HG02885 (cell line): ENCODE measurements around the gene ANAPC13.
A peak's percentile ranks its signal among the peaks of the same experiment; 100 is the strongest.

Source experiments
- ATAC-seq: cut with Tn5 transposase; IDR thresholded peaks from one replicate; pipeline ENCODE4 v1.9.1; 2021; ENCODE audit warnings: mild to moderate bottlenecking; ENCODE audit not compliant: unreplicated experiment, poor library complexity

The ANAPC13 gene, protein sequence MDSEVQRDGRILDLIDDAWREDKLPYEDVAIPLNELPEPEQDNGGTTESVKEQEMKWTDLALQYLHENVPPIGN

DNA sequence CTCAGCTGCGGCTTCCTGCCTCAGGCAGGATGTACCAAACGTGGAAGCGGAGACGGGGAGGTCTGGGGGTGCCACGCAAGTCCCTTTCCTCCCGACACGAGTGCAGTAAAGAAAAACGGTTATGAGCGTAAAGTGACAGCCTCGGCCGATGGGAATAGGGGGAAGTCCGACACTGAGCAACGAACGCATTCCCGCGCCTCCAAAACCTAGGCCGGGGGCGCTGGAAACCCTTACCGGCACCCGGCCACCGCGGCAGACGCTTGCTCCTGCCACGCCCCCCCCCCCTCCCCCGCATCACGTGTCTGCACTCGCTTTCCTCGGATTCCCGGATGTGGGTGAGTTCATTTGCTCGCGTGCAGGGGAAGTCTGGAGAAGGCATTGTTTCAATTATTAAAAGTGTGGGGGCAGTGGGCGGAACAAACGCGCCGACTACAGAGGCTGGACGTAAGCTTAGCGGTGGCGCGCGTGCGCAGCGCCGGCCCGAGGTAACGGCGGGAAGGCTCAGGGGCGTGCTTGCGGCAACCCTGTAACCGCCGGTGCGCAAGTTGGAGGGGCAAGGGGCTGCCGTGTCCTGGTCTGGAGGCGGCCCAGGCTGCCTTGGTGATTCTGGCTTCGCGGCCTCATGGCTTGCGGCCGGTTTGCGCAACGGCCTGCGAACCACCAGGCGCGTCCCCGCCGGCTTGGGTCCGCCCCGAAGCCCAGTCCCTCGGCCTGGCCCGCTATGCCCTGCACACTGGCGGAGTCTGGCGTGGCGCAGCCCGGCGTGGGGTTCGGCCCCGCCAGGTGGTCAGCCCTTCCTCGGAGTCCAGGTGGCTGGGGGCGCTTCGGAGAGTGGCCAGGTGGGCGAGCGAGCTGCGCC is at the start of gene ANAPC13, which contains the start of gene CEP63:
TSS of gene ANAPC13 (minus strand) at position 268 of the 859 bp plus-strand sequence. CDS start 3,081 bp downstream, outside the sequence.
TSS of gene CEP63 (plus strand) at position 340 of the 859 bp plus-strand sequence. CDS start 9,264 bp downstream, outside the sequence.
- ATAC-seq, result peak; percentile 83

DNA sequence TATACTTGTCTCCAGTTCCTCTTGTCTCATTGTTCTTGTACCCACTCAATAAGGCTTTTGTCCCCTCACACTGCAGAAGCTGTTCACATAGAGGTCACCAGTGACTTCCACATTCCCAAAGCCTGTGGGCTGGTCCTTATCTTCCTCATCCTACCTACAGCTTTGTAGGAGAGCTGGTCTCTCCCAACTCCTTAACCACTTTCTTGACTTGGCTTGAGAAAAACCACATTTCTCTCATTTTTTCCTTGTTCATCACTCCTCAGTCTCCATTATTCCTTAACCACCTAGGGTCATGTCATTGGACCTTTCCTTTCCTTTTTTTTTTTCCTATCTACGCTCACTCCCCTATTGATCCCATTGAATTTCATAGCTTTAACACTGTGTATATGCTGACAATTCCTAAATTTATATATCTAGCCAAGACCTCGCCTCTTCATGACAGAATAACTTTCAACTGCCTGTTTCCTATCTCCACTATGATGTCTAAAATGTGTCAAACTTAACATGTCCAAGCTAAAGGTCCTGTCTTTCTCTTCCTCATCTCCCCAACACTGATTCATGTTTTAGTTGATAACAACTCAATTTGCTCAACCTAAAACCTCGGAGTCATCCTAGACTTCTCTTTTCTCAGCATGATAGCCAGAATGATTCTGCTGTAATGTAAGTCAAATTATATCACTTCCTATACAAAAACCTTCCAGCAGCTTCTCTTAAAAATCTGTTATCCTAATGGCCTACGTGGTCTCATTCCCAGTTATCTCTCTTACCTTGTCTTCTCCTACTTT is 49.6 kb upstream of the ANAPC13 start:
- ATAC-seq, result no peak

DNA sequence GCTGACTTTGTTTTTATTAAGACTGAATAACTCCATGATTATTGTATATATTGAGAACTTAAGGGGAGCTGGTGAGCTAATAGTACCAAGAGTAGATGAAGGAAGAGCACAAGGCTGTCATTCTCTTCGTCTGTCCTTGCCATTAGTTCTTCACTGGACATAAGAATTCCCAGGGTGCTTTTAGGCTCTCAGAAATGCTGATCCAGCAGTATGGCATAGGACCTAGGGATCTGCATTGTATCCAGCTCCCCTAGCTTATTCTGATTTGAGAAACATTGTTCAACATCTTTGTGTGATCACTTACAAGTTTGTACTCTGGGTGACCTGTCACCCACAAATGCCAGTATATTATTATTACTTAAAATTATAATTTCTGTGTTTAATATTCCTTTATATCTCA is 47.7 kb upstream of the ANAPC13 start:
- no peak for ATAC-seq

DNA sequence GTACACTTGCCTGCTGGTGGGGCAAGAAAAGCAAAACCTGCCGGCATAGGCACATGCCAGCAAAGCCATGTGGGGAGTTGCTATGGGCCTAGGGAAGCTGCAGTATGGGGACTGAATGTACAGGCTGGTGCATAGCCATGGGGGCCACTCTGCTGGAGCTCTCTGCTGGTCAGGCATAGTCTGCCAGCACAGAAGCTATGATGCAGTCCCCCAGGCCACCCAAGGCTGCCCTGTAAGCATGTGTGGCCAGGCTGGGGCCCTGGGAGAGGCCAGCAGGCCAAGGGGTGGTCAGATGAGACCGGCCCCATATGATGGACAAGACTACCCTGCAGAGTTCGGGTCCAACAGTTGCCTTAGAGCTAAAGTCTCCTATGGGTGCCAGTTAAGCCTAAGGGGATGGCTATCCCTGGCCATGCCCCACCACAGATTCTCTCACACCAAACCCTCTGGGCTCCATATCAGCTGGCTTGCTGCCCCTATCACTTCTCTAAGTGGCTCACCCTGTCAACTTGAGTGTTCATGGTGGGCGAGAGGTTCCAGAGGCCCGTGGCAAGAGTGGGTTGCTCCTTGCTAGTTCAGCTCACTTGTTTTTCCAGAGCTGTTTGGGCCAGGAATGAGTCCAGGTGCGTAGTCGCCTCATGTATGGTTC is 41.9 kb upstream of the ANAPC13 start:
- ATAC-seq, result no peak

DNA sequence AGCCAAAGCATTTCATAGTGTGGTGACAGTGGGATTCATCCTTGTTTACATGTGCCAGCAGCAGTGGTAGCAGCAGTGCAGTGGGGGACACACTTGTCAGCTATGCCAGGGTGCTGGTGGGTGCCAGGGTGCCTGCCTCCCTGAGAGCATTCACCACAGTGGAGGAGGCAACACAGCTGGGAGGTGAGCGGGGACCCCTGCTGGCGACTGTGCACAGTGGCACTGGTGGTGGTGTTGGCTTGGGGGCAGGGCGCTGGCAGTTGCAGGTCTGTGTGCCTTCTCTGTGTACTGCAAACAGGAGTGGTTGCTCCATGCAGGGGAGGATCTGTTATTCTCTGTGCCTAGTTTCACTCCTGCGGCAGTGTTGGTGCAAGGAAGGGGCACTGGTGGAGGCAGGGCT is 41.3 kb upstream of the ANAPC13 start:
- no peak for ATAC-seq

DNA sequence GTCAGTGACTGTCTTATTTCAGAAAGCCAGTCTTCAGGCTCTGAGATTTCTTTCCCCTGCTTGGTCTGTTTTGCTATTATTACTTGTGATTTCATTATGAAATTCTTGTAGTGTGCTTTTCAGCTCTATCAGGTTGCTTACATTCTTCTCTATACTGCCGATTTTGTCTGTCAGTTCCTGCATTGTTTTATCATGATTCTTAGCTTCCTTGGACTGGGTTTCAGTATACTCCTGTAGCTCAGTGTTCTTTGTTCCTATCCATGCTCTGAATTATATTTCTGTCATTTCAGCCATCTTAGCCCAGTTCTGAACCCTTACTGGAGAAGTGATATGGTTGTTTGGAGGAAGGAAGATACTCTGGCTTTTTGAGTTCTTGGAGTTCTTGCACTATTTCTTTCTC is 40.5 kb upstream of the ANAPC13 start:
- no peak for ATAC-seq

DNA sequence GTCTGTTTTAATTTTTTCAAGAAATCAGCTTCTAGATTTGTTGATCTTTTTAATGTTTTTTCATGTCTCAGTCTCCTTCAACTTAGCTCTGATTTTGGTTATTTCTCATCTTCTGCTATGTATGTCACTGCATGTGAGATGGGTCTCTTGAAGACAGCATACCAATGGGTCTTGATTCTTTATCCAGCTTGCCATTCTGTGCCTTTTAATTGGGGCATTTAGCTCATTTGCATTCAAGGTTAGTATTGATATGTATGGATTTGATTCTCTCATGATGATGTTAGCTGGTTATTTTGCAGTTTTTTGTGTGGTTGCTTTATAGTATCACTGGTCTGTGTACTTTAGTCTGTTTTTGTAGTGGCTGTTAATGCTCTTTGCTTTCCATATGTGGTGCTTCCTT is 39.5 kb upstream of the ANAPC13 start:
- no peak for ATAC-seq

DNA sequence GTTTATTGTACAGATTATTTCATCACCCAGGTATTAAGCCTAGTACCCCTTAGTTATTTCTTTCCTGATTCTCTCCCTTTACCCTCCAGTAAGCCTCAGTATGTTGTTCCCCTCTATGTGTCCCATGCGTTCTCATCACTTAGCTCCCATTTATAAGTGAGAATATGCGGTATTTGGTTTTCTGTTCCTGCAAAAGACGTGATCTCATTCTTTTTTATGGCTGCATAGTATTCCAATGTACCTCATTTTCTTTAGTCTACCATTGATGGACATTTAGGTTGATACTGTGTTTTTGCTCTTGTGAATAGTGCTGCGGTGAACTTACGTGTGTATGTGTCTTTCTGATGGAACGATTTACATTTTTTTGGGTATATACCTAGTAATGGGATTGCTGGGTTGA is 36.8 kb upstream of the ANAPC13 start:
- ATAC-seq, result no peak

DNA sequence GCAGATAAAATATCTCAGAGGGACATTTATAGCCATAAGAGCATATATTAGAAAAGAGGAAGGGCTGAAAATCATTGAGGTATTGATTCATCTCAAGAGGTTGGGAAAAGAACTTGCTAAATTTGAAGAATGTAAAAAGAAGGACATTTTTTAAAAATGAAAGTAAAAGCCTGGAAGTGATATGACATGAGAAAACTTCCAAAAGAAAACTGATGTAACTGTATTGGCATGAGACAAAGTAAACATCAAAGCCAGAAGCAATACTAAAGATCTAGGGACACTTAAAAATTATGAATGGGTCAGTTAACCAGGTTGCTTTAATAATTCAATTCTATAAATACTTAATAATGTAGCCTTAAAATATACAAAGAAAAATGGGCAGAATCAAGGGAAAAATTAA is 32.0 kb upstream of the ANAPC13 start:
- ATAC-seq, result no peak

DNA sequence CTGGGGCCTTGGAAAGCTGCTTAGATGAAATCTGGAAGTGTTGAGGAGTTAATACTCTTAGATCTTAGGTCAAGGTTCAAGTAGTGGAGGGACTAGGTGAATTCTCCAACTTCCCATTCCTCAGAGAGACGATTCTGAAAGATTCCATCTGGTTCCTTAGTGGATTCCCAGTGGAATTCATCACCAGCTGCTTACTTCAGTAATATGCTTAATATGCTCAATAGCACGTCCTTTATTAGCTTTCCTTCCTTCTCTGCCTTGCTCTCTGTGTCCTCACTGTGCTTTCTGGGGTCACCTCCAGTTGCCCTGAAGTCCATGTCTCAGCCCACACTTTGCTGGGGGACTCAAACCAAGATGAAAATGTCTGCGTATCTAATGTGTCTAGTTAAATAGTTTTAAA is 31.1 kb upstream of the ANAPC13 start:
- no peak for ATAC-seq

DNA sequence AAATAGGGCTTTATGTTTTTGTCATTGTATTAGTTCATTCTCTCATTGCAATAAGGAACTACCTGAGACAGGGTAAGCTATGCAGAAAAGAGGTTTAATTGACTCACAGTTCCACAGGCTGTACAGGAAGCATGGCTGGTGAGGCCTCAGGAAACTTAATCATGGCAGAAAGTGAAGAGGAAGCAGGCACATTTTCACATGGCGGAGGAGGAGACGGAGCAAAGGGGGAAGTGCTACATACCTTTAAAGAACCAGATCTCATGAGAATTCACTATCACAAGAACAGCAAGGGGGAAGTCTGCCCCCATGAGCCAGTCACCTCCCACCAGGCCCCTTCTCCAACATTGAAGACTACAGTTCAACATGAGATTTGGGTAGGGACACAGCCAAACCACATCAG is 25.7 kb upstream of the ANAPC13 start:
- no peak for ATAC-seq

DNA sequence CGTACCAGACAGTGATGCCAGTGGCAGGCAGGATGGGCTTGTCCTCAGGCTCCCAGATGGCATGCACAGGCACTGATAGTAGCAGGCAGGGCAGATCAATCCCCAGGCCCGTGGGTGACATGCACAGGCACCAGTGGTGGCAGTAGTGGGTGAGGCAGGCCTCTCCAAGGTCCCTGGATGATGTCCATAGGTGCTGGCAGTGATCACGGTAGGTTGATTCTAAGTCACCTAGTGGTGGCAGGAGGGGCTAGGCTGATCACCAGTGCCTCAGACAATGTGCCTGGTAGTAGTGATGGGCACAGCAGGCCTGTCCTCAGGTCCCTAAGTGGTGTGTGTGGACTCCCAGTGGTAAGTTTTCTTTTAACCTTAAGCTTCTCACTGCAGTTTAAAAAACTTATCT is 19.7 kb upstream of the ANAPC13 start:
- ATAC-seq, result no peak

DNA sequence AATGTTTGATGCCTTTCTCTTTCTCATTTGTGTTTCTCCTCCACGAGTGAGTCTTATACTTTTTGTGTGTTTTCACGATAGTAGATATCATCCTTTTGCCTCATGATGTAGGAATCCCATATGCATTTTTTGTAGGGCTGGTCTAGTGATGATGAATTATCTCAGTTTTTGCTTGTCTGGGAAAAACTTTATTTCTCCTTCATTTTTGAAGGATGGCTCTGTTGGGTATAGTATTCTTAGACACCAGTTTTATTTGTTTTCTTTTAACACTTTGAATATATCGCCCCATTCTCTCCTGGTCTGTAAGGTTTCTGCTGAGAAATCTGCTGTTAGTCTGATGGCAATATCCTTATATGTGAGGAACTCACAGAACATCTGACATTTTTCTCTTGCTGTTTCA is 18.3 kb upstream of the ANAPC13 start:
- no peak for ATAC-seq

DNA sequence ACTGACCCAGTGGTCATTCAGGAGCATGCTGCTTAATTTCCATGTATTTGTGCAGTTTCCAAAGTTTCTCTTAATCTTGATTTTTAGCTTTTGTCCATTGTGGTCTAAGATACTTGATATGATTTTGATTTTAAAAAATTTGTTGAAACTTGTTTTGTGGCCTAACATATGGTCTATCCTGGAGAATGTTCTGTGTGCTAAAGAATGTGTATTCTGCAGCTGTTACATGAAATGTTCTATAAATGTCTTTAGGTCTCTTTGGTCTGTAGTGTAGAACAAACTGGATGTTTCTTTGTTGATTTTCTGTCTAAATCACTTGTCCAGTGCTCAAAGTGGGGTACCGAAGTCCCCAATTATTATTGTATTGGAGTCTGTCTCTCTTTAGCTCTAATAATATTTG is 17.5 kb upstream of the ANAPC13 start:
- no peak for ATAC-seq

DNA sequence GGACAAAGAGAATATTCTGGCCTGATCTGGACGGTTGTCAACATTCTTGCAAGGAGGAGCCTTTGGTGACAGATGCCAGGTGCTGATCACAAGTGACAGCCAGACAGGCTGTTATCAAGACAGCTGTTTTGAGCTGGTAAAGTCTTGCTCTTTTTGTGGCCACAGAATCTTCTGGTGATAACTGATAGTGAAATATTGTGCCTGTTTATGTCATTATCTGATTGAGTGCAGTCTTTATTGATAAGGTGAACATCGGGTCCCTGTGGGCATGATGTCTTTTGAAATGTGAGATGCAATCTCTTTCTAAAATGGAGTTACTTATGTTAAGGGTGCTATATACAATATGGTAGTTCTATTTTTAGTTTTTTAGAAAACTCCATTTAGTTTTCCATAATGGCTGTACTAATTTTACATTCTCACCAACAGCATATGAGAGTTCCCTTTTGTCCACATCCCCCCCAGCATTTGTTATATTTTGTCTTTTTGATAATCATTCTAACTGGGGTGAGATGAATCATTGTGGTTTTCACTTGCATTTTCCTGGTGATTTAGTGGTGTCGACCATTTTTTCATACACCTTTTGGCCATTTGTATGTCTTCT is 10.8 kb upstream of the ANAPC13 start:
- ATAC-seq, result no peak

DNA sequence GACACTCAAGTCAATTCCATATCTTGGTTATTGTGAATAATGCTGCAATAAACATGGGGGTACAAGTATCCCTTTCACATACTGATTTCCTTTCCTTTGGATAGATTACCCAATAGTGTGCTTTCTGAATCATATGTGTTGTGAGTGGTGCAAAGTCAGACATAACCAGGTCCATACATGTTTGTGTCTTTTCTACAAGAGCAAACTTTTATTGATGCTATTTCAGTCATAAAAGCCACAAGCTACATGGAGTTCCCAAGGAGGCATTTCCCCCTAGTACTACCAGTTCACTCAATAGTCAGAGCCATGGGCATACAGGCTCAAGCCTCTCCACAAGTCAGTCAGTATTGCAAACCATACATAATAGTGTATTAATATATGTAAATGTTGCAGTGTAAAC is 10.2 kb upstream of the ANAPC13 start:
- no peak for ATAC-seq

DNA sequence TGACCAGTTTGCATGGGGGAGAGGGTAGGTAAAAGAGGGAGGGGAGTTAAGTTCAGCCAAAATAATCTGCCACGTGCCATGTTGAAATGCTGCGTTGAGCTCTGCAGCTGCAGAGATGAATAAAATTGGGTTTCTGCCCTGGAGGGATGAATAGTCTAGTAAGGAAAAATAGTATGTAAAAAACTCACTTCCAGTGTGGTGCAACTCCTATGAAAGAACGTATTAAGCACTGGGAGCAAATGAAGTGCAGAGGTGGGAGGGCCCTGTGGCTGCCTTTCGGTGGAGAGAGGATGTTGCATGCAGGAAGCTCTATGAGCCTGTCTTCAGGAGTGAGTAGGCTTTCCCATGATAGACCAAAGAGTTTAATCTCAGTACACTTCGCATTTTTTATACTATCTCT is 8.7 kb upstream of the ANAPC13 start:
- no peak for ATAC-seq

DNA sequence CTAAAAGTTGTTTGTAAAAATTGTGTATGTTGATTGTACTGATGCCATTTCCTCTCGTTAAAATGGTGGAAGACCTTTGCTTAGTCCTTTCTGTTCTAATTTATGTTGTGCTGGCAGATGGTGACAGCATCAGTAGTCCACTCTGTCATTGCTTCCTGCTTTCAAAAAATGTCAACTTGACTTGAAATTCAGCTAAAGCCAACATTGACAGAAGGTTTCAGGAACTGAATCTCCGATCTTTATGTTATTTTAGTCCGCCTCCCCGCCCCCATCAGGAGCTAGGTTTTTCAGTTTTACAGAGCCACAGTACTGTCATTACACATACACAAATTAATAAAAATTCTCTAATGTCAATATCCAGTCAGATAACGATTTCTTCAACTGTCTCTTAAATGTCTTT is 1.6 kb upstream of the ANAPC13 start:
- peak; percentile 18 for ATAC-seq

DNA sequence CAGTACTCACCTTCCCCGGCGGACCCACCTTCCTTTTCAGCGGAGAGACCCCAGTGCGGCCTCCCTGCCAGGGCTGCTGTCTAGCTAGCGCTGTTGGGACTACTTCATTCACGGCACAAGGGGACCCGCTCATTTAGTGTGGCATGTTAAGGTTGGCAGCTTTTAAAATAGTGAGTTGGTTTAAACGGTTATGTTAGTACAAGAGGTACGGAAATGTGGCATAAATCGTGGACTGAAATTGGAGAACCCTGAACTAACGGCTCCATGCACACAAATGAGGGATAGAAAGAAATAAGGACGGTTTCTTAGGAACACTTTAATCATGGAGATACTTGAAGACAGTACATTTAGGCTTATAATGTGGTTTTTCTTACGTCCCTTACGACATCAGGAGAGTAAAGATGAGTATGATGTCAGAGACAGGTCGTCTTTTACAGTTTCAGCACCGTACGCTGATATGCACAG is 824 bp upstream of the ANAPC13 start:
- ATAC-seq, result no peak

DNA sequence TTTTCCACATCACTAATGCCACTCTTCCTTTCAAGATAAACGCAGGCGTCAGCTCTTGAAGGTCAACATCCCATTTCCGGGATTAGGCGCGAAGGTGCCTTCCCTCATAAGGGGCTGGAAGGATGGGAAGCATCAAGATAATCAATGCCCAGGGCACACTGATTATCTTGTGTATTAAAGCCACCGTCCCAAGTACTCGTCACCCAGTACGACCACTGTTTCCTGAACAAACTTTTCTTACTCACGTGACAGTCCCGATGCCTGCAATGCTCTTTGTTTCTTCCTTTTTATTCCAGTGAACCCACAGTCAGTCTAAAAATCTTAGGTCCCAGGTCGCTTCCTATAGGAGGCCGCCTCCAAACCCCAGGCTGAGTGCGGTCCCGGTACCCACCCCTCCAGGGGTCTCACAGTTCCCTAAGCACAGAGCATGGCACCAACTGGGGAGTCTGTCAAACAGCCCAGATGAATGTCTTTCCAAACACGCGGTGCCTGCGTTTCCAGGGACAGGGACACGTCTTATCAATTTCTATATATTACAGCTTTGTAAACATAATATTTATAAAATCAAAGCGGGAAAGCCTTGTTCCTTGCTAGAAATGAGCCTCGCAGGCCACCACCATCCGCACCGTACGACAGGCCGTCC is 589 bp downstream of the ANAPC13 start:
- peak; percentile 4 for ATAC-seq
